C1 segment of cervical spinal cord (tissue), 14 donors: ENCODE results near the gene RASL11B.

Experiments used
- DNase-seq, 14 donors: peaks; one replicate each; lab custom pipeline; 2025; lab: John Stamatoyannopoulos, UW

The RASL11B gene

DNA sequence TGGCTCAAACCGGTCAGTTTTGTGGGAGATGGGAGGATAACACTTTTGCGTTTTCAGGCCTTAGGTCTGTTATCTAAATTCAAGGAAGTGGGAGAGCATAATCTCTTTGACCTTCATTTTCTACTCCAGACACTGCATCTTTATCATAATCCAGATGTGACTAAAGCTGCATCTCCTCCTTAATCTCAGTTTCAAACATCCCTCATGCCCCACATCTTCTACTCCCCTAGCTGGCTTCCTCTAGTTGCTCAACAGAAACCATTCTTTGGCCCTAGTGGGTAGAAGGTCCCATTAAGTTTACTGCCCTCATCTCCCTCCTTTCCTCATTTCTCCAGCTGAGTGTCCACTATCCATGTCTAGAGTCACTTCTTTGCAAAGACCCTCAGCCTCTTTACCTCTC is 18.8 kb upstream of the RASL11B start:
- DNase-seq, result no peak

DNA sequence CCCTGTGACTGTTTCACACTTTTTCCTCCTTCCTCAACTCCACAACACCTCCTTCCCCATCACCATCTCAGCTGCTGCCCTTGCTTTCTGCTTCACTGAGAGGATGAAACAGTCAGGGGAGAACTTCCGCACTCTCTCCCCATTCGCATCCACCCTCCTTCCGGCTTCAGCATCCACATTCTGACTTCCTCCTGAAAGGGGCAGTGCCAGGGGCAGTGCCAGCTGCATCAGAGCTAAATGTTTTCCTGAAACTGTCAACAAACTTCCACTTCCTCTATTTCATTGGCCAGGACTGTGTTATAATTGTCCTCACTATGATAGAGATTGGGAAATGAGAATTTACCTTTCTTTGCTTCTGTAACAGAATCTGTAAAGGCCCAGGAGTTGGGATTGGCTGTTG is 18.2 kb upstream of the RASL11B start:
- peak in 7 of 14 donors; percentile 9 to 58 (median 28) for DNase-seq

DNA sequence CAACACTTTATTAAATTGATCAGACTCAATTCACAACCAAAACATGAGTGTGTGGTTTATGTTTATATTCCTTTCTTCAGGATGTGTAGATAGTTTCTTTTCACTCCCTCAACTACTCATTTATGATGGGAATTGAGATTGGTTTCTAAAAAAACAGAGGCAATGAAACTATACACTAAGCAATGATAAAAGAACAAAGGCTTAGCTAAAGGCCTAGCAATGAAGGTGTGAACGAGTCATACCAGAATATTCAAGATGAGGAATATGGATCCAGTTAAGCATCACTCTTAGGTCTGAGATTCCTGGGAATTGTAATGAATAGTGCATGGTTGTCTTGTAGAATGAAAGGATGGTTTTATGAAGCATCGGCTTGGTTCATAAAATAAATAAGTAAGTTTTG is 17.5 kb upstream of the RASL11B start:
- no peak for DNase-seq

DNA sequence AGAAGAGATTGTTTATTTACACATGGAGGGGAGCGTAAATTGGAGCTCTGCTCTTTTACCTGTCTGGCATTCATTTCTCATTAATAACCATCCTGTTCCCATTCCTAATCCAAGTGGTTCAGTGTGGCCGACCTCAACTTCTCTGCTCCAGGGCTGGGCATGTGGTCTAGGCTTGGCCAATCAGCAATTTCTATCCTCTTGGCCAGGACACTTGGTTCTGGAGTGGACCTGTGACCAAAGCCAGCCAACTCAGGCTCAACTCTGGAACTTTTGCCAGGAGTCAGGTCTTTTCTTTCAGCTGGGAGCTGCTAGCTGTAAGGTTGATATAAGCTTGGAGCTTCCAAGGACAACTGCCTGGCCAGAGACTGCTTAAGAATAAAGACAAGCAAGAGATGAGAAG is 15.6 kb upstream of the RASL11B start:
- peak in 2 of 14 donors; percentile 7 to 11 for DNase-seq

DNA sequence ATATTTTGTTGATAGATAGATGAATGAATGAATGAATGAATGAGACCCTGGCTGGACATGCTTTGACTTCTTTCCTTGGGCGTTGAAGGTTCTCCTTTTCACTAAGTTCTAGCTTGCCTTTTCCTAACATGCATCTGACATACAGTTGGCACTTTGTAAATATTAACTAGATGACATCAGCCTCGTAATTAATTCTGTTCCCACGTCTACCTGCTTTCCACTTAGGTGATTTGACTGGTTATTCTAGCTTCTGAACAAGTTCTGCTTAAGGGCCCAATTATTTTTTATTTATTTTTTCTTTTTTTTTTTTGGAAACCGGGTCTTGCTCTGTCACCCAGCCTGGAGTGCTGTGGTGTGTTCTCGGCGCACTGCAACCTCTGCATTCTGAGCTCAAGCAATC is 13.9 kb upstream of the RASL11B start:
- DNase-seq, result no peak

DNA sequence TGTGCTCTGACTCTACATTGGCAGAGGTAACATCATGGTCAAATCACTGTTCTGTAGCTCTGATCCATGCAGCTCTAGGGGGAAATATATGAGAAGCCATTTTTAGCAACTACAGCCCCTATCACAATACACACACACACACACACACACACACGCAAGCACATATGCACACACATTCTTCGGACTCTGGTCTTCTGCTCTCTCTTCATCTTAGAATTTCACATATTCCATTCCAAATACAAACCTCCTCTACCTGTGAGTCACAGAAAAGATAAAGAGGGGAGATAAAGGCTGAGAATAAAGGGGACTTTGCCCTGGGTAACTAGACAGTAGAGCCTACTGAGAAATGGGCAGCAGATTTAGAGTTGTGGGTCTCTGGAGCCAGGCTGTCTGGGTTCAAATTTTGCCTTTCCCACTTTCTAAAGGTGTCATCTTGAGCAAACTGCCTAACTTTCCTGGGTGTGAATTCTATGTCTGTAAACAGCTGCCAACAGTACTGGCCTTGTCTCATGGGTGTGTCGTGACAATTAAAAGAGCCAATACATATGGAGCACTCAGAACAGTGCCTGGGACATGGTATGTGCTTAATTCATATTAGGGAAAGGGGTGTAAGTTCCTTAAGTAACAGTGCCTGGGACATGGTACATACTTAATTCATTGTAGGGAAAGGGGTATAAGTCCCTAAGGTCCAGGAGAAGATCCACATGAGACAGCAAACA is 11.6 kb upstream of the RASL11B start:
- no peak for DNase-seq

DNA sequence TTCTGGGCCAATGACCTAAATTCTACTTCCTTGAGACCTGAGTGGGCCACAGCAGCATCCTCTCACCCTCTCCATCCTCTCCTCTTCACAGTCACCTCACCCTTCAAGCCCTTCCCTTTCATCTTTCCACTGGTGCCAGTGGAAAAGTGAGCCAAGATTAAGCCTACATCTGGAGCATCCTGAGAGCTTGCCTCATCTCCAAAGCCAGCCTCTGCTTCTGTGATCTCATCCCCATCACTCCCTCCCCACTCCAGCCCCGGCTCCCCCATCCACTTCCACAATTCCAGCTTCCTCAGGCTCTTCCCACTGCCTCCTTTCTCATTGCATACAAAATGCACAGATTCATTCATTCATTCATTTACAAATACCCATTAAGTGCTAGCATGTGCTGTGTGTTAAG is 10.1 kb upstream of the RASL11B start:
- DNase-seq, result no peak

DNA sequence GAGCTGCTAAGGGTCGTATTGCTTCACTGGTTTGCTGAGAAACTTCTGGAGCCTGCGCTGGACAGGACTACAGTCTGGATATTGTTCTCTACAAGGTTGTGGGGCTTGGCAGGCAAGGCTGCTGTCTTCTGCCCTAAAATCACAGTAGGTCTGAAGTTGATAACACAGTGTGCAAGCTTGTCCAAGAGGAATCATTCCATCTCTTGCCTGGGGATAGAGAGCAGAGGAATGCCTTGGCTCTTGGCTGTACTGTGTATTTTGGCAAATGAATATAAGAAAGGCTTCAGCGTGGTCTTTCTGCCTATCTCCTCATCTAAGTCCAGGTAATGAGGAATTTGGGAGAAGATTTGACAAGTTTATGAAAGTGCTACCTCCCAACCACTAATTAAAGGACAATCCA is 9.4 kb upstream of the RASL11B start:
- DNase-seq, result no peak

DNA sequence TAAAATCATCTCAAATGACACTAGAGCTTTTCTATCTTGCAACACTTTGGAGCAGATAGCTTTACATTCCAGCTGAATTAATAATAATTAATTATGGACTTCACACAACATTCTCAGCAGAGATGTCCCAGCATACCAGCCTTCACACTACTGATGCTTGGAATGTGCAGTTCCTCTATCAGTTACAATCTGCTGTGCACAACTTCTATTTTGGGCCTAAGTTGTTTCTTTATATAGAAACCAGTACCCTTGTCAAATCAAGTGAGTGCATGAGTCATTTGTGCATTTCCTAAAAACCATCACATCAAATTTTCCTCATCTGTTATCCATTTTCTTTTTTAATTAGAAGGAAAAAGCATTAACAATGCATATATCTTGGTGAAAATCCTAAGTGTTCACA is 8.8 kb upstream of the RASL11B start:
- no peak for DNase-seq

DNA sequence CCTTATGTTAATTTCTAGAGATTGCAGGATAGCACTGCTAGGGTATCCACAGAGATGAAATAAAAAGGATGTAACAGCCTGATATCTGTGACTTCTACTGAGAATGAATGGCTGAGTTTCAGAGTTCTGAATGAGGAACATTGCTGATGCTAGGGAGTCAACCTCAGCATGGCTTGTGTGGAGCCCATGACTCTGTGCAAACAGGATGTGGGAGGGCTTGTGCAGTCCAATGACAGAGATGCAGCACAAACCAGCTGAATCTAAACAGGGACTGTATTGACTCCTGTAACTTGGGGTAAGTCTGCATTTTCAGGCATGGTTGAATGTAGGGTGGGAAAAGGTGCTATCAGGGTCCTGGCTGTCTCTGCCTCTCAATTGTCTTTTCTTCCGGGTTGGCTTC is 5.3 kb upstream of the RASL11B start:
- DNase-seq, result no peak

DNA sequence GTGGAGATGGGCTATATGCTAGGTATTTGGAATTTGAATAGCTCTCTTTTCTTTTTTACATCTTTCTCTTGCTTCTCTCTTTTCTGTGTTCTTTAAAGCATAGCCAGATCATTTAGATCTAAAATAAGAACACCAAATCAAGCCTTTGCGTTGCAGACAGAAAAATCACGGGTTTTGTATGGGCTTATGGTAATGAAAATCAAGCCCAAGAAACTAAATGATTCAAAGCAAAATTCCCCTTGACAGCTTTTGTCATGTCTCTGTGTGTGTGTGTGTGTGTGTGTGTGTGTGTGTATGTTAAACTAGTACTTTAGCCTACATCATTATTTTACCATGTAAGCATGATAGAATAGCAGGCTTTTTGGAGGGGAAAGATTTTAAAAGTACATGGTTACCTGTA is 1.8 kb upstream of the RASL11B start:
- no peak for DNase-seq

DNA sequence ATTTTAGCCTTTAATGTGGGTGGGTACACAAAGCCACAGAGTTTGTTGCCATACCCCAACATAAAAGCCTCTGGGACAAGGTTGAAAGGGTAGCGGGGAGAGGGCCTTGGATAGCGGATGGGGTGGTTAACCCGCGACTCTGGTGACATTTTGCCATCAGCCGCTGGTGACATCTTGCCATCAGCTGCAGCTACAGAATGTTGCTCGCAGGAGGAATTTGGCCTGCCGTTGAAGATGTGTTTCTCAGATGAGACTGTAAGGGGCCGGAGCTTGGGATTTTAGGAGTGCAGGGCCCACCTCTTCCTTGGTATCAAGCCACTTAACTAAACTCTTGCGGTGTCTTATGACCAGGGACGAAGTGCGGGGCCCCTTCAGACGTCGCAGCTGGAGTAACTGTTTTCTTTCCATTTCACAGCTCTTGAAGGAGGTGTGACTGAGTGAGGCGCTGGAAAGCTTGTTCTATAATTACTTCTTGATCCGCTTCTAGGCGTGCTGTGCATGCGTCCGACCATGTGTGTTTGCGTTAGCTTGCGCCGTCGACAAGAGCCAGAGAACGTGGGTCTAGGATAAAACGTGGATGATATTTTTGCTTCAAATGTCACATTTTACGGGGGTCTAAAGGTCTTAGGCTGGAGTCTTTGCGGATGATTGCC is 820 bp upstream of the RASL11B start:
- no peak for DNase-seq

DNA sequence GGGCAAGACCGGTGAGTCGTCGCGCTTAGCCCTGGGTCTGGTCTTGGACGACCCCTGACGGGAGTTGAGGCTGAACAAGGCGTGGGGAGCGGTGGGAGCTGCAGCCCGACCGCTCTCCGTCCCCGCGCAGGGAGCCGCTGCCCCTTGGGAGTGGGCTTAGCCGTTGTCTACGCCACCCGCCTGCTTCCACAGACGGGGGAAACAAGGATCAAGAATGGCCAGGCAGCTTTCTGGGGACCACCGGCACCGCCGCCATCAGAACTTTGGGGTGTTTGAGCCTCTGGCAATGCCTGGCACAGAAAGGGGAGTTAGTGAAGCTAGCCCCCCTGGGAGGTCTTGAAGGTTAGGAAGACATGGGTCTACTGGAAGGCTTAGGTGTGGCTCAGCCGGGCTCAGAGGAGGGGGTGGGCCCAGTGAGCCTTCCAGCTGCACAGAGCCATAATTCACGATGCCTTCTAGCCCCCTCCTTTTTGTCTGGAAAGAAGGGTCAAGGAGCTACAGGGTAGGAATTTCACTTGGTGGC is 583 bp downstream of the RASL11B start:
- DNase-seq, result peak in 1 of 14 donors; percentile 34

DNA sequence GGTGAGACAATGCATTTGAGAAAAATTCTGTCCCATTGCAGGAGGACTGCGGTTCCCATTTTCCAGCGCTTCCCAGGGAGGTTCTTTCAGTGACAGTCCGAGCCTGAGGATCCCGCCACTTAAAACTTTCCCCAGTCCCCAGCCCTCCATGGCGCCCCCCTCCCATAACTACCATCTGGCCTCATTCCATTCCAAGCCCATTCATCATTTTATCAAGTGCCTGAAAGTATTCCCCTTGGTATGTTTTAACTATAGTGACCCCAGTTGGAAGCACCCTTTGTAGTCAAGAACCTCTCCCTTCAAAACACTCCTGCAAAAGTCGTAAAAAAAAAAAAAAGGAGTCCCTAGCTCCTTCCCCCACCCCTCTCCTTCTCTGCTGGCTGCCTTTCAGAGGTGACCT is 1.2 kb downstream of the RASL11B start:
- peak in 1 of 14 donors; percentile 16 for DNase-seq

DNA sequence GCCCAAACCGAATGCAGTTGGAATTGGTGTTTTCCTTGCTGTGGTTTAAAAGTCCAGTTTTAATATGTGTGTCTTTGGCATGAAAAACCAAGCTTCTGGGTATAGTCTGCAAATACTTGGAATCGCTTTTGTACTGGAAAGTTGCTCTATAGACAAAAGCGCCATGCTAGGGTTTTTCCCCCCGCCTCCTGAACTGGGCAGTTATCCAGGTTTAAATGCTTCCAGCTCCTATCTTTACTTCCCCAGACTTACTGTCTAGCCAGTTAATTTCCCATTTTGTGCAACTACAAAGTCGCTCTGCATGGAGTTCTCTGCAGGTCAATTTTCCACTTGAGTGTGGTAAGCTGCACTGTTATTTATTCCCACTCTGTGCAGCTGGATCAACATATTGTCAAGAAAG is 2.7 kb downstream of the RASL11B start:
- peak in 1 of 14 donors; percentile 33 for DNase-seq

DNA sequence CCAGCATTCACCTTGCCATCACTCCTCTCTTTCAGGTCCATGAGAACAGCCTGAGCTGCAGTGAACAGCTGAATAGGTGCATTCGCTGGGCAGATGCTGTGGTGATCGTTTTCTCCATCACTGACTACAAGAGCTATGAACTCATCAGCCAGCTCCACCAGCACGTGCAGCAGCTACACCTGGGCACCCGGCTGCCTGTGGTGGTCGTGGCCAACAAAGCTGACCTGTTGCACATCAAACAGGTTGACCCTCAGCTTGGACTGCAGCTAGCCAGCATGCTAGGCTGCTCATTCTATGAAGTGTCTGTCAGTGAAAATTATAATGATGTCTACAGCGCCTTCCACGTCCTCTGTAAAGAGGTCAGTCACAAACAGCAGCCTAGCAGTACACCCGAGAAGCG is 3.2 kb downstream of the RASL11B start:
- no peak for DNase-seq

DNA sequence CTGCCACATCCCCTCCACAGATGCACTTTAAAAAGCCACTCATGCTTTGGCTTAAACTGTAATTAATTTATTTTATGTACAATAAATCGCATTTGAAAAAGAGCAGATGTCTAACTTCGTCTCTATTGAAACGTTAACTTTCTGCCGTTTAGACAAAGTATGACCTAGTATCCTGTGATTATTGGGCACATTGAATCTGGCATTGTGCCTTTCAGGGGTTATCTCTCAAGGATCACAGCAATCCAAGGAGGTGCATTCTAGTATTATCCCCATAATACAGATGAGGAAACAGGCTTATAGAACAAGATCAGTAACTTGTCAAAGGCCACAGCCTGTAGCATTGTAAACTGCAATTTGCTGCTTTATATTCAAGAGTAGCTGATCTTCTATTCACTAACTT is 4.6 kb downstream of the RASL11B start:
- no peak for DNase-seq

DNA sequence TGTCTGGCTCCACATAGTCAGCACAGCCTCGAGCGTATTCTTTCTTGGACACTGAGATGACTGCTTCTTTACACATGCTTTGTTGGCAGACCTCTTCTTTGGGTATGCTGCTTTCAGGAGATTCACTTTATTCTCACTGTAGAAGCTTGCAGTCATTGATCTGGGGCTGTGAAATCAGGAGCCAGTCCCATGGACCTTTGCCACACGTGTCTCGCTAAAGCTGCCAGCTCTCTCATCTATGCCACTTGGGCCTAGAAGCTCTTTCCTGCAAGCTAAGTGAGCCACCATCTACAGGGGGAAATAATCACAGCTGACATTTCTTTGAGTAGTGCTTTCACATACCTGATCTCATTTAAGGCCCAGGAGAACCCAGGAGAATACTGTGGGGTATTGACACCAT is 5.0 kb downstream of the RASL11B start:
- DNase-seq, result peak in 1 of 14 donors; percentile 27

DNA sequence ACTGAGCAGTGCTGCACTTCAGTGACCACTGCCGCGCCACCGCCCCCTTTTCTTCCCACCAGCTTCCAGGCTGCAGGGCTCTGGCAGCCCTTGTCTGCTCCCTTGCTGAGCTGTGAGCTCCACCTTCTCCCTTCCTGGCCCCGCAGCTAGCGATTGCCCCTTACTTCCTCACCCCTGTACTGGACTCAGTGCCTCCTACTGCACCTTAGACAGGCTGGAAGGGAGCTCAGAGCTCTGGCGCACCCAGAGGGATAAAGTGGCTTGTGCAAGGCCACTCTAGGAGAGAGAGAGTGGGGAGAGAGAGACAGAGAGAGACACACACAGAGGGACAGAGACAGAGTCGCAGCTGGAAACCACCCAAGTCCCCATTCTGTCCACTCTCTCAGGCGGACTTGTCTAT is 6.0 kb downstream of the RASL11B start:
- DNase-seq, result peak in 10 of 14 donors; percentile 3 to 84 (median 22)

DNA sequence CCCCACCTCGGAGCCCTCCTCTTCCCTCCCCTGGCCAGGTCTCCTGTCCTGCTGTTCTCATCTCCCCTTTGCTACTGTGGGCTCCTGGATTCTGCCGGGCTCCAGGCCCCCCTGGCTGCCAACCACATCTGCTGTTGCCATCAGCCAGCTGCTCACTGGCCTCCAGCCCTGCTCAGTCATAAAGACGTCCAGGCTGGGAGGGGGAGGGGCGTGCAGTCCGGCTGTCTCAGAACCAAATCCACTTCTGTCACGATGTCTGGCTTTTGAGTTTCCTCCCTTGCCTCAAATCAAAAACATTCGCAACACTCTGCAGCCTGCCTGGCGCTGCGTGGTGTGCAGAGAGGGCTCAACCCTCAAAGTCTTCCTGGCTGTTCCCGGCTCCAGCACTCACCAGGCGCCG is 7.1 kb downstream of the RASL11B start:
- peak in 12 of 14 donors; percentile 6 to 42 (median 26) for DNase-seq

DNA sequence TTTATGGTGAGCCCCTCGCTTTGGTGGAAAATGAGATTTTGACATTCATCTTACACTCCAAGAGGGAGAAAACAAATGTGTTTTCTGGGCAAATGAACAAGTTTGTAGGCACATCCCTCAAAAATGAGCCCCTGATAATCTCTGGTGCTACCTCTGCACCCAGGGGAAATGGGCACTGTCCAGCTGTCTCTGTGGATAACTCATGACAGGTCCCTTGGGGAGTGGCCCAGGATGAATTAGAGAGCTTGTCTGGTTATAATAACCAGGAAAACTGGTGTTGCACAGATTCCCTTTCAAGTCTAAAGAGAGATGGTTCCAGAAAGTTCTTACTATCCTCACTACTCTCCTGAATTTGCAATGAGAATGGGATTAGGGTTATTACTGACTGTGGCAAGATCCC is 7.5 kb downstream of the RASL11B start:
- DNase-seq, result no peak

DNA sequence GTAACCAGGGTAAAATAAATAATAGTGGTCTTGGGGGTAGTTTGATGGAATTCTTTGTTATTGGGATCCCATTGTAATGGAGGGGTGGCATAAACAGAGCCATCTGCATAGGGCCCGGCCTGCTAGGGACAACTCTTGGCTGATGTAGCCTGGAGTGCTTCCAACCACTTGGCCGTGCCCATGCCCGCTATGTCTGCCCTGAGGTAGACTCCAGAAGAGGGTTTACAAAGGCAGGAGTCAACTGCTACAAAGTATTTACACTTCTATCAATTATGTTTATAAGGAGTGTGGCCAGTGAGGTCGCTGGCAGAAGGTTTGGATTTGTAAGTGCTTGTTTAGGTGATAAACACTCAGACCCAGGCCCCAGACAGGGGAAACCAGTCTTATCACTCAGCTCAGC is 8.1 kb downstream of the RASL11B start:
- DNase-seq, result peak in 6 of 14 donors; percentile 4 to 71 (median 10)

DNA sequence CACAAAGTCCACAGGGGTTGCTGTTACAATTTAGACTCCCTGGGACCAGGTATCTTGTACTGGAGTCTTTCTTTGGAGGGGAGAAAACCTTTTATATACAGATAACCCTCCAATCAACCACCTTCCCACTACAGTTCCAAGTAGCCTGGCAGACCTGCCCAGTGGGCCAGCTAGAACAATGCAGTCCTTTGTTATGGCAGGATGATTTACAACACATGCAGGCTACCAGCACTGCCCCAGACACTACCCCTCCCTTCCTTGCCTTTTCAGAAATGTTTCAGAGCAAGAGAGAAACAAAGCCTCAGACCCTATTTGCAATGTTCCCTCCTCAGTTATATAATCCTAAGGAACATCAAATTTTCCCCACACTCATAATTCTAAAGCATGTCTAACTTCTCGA is 11.1 kb downstream of the RASL11B start:
- no peak for DNase-seq
